NCI-H2227 treated with DMSO at 0.1 percent for 48 hours (cell line): ENCODE measurements around the gene NAA38.
A peak's percentile ranks its signal among the peaks of the same experiment; 100 is the strongest.
"Not testable (repeated sequence)": the region's sequence is repeated elsewhere in the genome, so short reads cannot be mapped to it uniquely, and the experiment has no call there.

Experiments used
- DNase-seq: peaks from one replicate; lab custom pipeline; 2025; lab: John Stamatoyannopoulos, UW

The NAA38 gene

DNA sequence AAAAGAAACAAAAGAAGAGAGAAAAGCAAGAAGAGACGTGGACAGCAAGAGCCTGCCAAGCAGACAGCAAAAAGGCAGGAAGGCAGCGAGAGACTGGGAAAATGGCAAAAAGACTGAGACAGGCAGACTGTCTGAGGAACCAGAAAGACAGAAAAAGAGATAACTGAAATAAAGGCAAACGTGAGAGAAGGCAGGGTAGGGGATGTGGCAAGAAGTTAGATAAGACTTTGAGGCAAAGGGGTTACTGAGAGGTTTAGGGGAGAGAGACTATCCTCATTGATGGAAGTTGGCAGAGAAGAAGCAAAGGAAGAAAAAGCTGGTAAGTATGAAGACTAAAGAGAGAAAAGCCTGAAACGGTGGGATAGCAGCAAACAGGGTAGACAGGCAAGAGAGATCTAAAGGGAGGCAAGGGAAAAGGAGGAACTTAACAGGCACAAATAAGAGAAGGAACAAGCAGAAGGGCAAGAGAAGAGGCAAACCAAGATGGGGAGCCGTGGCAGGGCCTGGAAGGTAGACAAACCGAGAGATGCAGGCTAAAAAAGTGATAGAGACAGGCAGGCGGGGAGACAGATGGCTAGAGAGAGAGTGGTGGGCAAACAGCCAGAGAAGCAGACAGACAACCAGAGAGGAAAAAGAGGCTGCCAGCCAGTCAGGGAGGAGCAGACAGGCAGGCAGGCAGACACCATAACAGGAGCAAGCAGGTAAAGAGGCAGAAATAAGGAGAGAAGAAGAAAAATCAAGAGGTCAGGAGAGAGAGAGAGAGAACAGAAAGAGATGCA is 24.1 kb upstream of the NAA38 start:
- DNase-seq: no peak

DNA sequence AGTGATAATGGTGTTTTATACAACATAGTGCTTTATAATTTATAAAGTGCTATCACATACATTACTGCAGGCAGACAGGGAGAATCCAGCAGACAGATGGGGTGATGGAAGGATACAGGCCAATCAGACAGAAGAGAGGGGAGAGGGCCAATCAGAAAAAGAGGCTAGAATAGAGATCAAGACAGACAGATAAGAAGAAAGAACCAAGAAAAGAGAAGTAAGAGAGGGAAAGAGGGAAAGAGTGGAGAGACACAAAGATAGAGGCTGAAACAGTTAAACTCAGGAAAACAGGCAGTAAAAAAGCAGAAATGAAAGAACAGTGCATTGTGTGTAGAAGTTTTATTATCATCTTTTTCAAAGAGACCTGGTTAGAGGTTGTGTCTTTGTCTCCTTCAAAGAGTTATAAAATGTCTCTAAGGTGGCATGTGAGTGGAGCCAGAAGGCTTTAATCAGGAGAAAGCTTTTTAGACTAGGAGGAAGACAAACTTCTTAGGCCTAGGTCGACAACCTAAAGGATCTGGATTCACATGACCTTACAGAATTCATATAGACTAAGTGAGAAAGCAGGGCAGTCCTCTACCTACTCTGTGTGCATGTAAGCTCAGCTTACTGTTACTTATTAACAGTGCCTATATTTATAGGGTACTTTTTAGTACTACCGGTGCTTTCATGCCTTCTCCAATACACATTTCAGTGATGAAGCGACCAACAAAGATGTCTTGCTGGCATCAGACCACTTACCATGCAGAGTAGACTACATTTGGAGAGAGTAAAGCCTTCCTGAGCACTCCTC is 22.9 kb upstream of the NAA38 start:
- no peak for DNase-seq

DNA sequence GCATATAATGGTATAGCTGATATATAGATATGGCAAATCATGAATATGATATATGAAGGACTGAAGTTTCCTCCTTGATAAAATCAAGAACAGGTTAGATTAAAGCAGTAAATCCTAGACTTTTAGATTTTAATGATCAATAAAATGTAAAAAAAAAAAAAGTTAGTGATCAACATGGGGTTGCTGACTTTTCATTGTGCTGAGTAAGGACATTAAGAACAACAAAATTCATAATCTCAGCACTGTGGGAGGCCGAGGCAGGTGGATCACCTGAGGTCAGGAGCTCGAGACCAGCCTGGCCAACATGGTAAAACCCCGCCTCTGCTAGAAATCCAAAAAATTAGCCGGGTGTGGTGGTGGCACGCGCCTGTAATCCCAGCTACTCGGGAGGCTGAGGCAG is 20.9 kb upstream of the NAA38 start:
- DNase-seq: no peak

DNA sequence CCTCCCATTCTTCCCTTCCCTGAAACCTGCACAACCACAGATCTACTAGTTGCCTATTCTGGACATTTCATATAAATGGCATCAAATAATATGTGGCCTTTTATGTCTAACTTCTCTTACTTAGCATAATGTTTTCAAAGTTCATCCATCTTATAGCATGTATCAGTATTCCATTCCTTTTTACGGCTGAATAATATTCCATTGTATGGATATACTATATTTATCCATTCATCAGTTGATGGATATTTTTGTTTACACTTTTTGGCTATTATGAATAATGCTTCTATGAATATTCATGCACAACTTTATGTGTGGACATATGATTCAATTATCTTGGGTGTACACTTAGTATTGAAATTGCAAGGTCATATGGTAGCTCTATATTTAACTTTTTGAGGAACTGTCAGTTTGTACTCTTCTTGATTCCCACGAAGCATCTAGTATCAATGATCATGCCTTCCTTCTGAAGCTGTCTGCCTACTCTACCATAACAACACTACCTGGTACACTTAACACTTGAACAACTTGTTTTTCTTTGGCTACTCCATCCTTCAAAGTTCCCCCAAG is 18.5 kb upstream of the NAA38 start:
- DNase-seq: no peak

DNA sequence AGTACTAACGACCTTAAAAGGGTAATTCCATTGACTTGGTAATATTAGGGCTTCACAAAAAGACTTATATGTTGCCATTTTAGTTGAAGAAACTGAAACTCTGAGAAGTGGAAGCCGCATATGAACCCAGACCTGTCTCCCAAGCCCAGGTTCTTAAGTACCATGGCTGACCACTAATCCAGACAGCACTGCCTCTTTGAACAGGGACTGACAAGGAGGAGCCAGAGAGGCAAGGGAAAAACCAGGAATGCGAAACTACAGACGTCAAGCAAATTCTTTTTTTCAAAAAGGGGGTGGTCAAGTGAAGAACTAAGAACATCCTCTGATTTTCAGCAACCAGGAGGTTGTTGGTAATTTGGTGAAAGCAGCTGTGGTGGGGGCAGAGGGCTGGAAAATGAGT is 15.7 kb upstream of the NAA38 start:
- DNase-seq: peak; percentile 15

DNA sequence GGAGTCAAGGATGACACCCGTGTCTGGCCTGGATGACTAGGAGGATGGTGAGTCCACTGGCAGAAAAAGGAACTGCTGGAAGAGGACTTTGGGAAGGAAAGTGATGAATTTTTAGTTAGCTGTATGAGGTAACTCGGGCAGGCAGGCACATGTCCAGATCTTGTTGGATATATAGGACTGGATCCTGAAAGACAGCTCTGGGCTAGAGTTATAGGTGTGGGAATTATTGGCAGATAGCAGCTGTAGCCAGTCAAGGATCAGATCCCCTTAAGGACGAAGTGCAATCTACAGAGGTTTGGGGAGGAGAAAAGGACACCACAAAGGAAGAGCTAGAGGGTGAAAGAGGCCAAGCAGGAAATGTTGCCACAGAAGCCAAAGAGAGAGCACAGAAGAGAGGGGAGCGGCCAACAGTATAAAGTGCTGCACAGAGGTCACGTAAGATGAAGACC is 10.5 kb upstream of the NAA38 start:
- no peak for DNase-seq

DNA sequence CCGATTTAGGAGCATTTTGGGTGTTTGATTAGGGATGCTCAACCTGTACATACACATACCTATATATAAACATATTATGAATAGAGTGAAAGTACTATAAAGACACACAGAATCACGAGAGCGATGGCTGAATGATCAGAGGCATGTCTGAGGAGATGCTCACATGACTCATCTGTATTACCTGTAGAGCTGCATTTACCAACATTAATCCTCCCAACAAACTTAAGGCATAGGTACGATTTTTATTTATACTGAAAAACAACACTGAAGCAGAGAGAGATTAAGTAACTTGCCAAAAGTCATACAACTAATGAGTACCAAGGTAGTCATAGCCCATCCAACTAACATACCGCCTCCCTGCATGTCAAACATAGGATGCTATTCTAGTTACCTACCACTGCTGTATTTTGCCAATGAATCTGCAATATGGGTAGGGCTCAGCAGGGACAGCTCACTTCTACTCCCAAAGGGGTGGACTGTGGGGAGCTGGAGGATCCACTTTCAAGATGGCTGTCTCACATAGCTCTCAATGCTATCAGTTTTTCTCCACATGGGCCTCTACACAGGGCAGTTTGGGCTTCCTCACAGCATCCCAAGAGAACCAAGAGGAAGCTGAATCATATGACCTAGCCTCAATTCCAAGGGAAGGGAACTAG is 7.8 kb upstream of the NAA38 start:
- no peak for DNase-seq

DNA sequence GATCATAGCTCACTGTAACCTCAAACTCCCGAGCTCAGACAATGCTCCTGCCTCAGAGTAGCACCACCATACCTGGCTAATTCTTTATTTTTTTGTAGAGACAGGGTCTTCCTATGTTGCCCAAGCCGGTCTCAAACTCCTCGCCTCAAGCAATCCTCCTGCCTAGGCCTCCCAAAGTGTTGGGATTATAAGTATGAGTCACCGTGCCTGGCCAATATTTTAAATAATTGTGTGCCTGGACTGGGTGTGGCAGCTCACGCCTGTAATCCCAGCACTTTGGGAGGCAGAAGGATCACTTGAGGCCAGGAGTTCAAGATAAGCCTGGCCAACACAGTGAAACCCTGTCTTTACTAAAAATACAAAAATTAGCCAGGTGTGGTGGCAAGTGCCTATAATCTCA is 7.0 kb upstream of the NAA38 start:
- not testable (repeated sequence) for DNase-seq

DNA sequence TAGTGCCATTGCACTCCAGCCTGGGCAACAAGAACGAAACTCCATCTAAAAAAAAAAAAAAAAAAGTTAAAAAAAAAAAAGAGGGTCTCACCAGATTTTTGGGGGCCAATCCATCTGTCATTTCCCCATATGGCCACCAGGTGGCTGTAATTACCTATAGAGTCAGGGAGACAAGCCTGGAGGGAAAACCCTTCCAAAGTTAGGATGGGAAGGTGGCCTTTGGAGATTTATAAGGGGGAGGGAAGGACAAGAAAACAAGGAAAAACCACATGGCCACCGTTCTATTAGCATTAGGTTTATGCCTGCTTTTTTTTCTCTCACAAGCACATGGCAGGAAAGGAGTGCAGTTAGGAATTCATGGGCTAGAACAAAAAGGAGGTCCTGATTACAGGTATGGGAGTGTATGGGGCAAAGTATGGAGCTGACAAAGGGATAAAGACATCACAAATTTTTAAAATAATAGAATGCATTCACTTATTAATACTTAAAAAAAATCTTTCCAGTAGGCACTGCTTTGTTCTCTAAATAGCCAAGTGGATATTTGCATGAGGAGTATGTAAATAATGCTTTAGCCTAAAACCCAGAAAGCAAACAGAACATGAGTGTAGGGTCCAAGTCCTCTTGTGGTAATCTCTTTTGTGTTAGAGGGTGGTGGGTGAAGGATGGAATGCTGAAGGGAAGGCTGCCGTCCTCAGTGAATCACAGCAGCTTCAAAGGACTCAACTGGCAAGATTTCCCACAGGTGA is 5.5 kb upstream of the NAA38 start:
- DNase-seq: peak; percentile 17

DNA sequence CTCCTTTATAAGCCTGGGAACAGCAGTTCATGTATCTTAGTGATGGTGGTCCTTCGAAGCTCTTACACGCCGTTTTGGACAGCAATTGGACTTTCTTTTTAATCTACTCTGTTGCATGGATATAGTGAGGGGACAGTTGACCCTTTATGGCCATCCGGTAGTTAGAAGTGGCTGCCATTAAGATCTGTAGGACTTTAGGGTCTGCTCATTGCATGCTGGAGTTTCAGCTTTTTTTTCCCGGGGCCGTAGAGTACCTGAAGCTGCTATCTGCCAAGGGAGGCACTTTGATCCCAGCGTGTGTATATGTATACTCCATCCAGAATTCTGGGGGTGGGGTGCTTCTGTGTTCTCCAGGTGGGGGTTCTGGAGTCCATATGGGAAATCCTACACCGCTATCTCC is 1.7 kb upstream of the NAA38 start:
- no peak for DNase-seq

DNA sequence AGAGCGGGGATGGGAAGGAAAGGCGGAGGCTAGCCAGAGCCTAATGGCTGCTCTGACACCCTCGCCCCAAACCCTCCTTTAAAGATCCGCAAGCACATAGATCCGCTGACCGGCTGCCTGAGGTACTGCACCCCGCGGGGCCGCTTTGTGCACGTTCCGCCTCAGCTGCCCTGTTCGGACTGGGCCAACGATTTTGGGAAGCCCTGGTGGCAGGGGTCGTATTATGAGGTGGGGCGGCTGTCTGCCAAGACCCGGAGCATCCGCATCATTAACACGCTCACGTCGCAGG is 1.1 kb upstream of the NAA38 start:
- no peak for DNase-seq

DNA sequence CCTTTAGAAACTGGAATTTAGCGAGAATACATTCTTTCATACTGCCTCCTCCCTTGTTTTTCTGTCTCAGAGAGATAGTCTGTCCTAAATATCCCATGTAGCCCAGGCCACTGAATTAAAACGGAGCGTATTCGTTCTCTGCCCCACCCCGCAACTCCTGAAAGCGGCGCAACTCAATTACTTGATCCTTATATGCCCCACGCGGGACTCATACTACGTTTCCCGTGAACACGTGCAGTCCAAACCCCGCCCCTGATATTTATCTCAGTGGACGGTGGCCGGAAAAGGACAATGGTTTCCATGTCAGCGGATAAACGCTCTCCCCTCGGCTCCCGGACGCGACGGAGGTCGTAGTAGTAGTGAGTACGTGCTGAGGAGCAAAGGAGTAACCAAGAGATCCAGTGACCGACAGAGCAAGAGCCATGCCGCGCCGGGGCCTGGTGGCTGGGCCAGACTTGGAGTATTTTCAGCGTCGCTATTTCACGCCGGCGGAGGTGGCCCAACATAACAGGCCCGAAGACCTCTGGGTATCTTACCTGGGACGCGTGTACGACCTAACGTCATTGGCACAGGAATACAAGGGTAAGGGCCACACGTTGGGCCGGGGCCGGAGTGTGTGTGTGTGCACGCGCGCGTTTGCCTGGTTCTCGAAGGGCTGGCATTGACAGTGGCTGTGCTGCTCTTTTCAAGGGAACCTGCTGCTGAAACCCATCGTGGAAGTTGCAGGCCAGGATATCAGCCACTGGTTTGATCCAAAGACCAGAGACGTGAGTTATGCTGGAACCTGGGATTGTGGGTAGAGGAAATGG is 558 bp upstream of the NAA38 start, which contains the start of gene CYB5D1:
CYB5D1 (plus strand) TSS at position 291 of the 809 bp plus-strand sequence; CDS start at position 423, 132 bp downstream.
- DNase-seq: peak; percentile 96

DNA sequence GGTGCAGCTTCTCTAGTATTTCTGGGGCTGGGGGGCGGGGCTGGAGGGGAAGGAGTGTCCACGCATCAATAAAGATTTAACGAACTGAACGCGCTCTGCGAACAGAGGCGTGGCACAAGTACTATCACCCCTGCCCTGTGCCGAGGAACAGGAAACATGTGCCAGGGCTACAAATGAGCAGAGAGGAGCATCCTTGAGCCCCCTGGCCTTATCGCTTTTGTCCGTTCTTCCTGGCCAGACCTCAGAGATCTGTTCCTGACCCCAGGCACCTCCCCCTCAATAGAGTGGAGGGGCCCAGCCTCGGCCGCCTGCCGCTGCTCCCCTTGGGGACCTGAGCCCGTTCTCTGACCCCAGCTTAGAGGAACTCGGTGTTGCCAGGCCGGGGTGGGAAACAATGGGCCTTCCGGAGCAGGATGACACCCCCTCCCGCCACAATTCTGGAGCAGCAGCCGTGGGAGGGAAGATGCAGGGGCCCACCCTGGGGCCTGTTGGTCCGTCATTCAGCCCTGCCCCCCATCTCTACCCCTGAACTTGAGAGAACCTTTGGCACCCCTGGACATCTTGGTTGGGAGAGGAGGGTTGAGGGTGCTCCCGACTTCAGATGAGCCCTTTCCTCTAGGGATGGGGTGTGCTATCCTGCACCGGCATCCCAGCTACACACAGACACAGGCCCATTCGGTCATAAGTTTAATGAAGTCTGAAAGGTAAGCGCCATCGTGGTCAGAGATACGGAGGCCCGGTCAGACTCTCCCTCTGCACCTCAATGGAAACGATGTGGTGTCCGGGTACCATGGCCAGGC is 1.1 kb downstream of the NAA38 start:
- DNase-seq: no peak

DNA sequence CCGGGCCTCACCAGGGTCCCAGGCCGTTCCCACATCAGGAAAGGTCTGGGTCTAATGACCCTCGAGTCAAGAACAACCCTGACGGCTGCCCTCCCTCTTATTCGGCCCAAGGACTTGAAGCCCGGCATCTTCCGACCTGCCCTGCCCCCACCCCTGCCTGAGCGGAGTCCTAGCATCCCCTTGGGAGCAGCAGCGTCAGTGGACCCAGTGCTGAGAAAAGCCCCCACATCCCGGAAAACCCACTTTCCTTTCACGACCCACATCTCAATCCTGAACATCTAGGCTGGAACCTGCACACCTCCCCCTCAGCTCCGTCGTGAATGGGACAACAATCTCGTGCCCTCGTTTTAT is 1.7 kb downstream of the NAA38 start:
- no peak for DNase-seq

DNA sequence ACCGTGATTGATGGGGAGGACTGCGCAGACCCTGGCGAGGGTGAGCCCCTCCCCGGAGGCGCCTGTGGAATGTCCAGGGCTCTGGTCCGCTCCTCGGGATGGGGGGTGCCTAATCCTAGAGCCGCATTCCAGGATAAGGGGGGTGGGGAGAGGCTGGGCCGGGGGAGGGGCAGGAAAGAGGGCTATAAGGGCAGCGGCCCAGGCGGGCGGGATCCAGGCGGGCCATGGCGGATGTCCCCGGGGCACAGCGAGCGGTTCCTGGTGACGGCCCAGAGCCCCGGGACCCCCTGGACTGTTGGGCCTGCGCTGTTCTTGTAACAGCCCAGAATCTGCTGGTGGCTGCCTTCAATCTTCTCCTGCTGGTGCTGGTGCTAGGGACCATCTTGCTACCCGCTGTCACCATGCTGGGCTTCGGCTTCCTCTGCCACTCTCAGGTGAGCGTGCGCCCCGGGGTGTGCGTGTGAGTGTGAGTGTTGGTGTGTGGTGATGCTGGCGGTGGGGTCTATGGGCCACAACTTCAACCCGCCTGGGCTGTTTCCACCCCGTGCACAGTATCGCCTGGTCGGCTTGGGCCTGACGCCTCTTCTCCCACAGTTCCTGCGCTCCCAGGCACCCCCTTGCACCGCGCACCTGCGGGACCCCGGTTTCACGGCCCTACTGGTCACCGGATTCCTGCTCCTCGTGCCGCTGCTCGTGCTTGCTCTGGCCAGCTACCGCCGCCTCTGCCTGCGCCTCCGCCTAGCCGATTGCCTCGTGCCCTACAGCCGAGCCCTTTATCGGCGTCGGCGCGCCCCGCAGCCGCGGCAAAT is 2.3 kb downstream of the NAA38 start, which contains the start of gene TMEM88:
TMEM88 (plus strand) TSS at position 216 of the 809 bp plus-strand sequence; CDS start at position 225, 9 bp downstream.
- no peak for DNase-seq

DNA sequence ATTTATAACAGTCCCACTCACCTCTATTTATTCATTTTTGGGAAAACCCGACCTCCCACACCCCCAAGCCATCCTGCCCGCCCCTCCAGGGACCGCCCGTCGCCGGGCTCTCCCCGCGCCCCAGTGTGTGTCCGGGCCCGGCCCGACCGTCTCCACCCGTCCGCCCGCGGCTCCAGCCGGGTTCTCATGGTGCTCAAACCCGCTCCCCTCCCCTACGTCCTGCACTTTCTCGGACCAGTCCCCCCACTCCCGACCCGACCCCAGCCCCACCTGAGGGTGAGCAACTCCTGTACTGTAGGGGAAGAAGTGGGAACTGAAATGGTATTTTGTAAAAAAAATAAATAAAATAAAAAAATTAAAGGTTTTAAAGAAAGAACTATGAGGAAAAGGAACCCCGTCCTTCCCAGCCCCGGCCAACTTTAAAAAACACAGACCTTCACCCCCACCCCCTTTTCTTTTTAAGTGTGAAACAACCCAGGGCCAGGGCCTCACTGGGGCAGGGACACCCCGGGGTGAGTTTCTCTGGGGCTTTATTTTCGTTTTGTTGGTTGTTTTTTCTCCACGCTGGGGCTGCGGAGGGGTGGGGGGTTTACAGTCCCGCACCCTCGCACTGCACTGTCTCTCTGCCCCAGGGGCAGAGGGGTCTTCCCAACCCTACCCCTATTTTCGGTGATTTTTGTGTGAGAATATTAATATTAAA is 3.1 kb downstream of the NAA38 start:
- no peak for DNase-seq

DNA sequence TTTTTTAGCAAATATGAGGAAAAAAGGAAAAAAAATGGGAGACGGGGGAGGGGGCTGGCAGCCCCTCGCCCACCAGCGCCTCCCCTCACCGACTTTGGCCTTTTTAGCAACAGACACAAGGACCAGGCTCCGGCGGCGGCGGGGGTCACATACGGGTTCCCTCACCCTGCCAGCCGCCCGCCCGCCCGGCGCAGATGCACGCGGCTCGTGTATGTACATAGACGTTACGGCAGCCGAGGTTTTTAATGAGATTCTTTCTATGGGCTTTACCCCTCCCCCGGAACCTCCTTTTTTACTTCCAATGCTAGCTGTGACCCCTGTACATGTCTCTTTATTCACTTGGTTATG is 3.7 kb downstream of the NAA38 start:
- no peak for DNase-seq

DNA sequence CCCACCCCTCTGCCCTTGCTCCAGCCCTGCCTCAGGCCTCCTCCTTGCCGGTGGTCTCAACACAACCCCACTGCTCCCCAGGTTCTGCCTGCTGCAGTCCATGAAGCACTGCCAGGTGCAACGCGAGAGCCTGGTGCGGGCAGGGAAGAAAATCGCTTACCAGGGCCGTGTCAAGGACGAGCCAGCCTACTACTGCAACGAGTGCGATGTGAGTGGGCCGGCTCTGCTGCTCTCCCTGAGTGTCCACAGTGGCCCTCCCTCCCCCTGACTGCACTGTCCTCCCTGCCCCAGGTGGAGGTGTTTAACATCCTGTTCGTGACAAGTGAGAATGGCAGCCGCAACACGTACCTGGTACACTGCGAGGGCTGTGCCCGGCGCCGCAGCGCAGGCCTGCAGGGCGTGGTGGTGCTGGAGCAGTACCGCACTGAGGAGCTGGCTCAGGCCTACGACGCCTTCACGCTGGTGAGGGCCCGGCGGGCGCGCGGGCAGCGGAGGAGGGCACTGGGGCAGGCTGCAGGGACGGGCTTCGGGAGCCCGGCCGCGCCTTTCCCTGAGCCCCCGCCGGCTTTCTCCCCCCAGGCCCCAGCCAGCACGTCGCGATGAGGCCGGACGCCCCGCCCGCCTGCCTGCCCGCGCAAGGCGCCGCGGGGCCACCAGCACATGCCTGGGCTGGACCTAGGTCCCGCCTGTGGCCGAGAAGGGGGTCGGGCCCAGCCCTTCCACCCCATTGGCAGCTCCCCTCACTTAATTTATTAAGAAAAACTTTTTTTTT is 4.3 kb downstream of the NAA38 start:
- DNase-seq: no peak
